Activated T-cell treated with anti-CD3 and anti-CD28 coated beads, Interleukin-2, amount 50 U/mL, for 1 hour (primary cell): Measurements from ENCODE around the gene ADGRA1.
"Not testable (repeated sequence)": the region's sequence is repeated elsewhere in the genome, so short reads cannot be mapped to it uniquely, and the experiment has no call there.

Experiments used
- DNase-seq: peaks from one replicate; pipeline ENCODE4 v3.0.0-alpha.2; 2020

The ADGRA1 gene

GRCh38 chr10:133166828-133167692 is 79.3 kb downstream of the ADGRA1 start:
- DNase-seq, result no peak

GRCh38 chr10:133167693-133168616 is 80.2 kb downstream of the ADGRA1 start:
- no peak for DNase-seq

GRCh38 chr10:133168617-133169031 is 80.9 kb downstream of the ADGRA1 start:
- no peak for DNase-seq

- no peak for DNase-seq
Observed at GRCh38 chr10:133169173-133169947, 81.6 kb downstream of the ADGRA1 start.

- no peak for DNase-seq
Observed at GRCh38 chr10:133170092-133170491, 82.4 kb downstream of the ADGRA1 start.

- no peak for DNase-seq
Observed at GRCh38 chr10:133173860-133174640, 86.3 kb downstream of the ADGRA1 start.

- DNase-seq, result no peak
Observed at GRCh38 chr10:133174689-133175263, 87.1 kb downstream of the ADGRA1 start.

- not testable (repeated sequence) for DNase-seq
Observed at GRCh38 chr10:133175624-133176023, 87.9 kb downstream of the ADGRA1 start.

- no peak for DNase-seq
Observed at GRCh38 chr10:133176546-133176945, 88.8 kb downstream of the ADGRA1 start.

GRCh38 chr10:133177380-133178157 is 89.8 kb downstream of the ADGRA1 start:
- no peak for DNase-seq

GRCh38 chr10:133178357-133179127 is 90.8 kb downstream of the ADGRA1 start:
- DNase-seq, result no peak

GRCh38 chr10:133179128-133179520 is 91.4 kb downstream of the ADGRA1 start:
- DNase-seq, result no peak

GRCh38 chr10:133179651-133180050 is 91.9 kb downstream of the ADGRA1 start:
- no peak for DNase-seq

GRCh38 chr10:133180192-133180964 is 92.7 kb downstream of the ADGRA1 start:
- no peak for DNase-seq

- DNase-seq, result no peak
Observed at GRCh38 chr10:133180965-133181639, 93.4 kb downstream of the ADGRA1 start.
